Mesenteric fat pad (tissue), 1 donor: ENCODE measurements around the gene CUX1. TPM values are rescaled to one million over a fixed set of nuclear protein-coding genes. Genes with fewer than 3 reads are reported as not detected.
"Not testable (repeated sequence)": the region's sequence is repeated elsewhere in the genome, so short reads cannot be mapped to it uniquely, and the experiment has no call there.

Source experiments
- DNase-seq: peaks from one replicate; pipeline ENCODE4 v3.0.0-alpha.2; 2020; ENCODE audit warnings: low spot score
- total RNA-seq: library from RNA; stranded (reverse); fragmentation: NEBNext Ultra II Directional; extraction: Animal tissue kit (Norgen Biotek cat#: 25700); gene quantifications from one replicate; pipeline ENCODE4 v1.2.1, GENCODE V29; 2021
- donor health status: DM: yes; HTN: yes; CAD: no.

CUX1 gene
- total RNA-seq, 1 donor from 2014 or later, result 115 TPM

- DNase-seq, result no peak
Measured at GRCh38 chr7:102119925-102120324, 302.5 kb downstream of the CUX1 start.

GRCh38 chr7:102120666-102121195 is 303.3 kb downstream of the CUX1 start:
- no peak for DNase-seq

- DNase-seq, result no peak
Measured at GRCh38 chr7:102122026-102122425, 304.6 kb downstream of the CUX1 start.

DNA sequence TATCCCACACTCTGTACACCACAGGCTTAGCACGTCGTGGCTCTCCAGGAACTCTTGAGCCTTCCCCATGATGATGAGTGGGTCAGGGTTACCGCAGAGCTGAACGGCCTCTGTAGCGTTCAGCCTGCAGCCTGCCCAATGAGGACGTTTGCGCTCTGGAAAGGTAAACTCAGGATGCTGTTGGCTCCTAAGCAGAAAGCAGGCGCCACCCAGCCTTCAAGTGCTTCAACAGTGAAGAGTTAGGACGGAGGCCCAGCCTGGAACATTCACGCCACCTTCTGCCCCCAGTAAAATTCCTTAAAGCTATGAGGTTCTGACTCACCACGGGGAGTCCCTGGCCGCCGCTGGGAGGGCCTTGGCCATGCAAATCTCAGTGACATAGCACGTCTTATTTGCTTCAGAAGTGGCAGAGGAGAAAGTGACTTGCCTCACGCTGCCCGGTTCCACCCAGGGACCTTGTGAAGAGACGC is 307.7 kb downstream of the CUX1 start:
- DNase-seq, result no peak

DNA sequence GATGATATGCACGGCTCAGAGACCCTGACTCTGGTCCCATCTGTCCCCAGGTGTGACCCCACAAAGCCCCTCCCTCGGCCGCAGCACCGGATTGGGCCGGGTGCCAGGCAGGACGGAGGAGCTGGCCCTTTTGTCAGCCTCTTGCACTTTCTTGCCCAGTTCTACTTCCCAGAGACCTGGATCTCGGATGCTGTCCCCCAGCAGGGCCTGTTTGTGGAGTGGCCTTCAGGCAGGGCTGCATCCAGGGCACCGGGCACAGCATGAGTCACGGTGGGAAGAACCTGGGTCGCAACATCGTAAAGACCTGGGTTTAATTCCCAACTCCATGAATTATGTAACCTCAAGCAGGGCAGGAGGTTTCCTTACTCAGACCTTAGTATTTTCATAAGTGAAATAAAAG is 310.9 kb downstream of the CUX1 start:
- DNase-seq, result no peak

GRCh38 chr7:102129636-102130370 is 312.4 kb downstream of the CUX1 start:
- no peak for DNase-seq

GRCh38 chr7:102132209-102132752 is 314.9 kb downstream of the CUX1 start:
- DNase-seq, result no peak

GRCh38 chr7:102138676-102139075 is 321.2 kb downstream of the CUX1 start:
- no peak for DNase-seq

DNA sequence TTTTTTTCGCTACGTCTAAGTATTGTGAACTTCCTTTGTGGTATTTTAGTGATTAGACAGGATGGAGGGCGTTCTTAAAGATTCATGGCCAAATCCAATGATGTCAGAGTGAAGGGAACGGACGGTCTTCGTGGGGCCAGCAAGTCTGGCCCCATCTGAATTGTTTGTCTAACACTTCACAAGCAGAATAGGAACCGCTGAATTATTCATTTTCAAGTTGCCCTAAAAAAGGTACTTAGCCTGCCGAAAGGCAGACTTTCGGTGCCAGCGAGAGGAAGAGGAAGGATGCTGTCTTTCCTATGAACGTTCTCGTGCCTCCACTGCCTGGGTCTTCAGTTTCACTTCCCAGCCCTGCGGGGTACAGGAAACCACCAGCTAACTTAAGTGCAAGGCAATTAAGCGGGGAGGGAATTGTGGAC is 323.5 kb downstream of the CUX1 start:
- DNase-seq, result no peak

GRCh38 chr7:102142433-102142832 is 325.0 kb downstream of the CUX1 start:
- DNase-seq, result not testable (repeated sequence)

- DNase-seq, result no peak
Measured at GRCh38 chr7:102146122-102146521, 328.7 kb downstream of the CUX1 start.

DNA sequence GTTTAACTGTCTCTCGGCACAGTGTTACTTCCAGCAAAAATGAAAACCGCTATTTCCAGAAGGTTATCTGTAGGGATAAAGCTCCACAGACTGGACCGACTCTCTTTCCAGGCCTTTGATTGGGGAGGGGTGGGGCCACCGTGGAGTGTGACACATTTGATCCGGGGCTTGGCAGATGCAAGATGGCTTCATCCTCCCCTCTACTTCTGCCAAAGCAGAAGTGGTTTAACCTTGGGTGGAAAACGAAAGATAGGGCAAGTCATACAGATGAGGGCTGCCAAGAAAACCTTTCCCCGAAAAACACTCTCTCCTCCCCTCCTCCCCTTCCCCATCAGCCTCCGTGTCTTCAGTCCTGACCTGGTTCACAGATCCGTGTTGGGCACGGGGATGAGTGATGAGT is 329.6 kb downstream of the CUX1 start:
- DNase-seq, result no peak

GRCh38 chr7:102148799-102149198 is 331.4 kb downstream of the CUX1 start:
- DNase-seq, result no peak

DNA sequence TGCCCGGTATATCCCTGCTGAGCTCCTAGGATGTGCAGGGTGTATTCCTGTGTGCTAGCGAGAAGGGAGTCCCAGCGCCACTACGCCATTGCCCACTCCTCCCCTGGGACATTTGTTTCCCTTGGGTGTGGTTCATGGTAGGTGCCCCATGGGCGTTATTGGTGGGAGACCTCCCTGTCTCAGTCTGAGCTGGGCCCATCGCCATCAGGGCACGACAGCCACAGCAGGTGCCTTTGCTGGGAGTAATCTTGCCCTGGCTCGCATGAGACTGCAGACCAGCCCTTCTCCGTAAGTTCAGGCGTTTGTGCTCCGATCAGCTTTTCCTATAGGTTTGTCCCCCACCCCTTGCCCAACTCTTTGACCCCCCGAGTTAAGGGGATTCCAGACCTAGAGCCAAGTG is 332.0 kb downstream of the CUX1 start:
- no peak for DNase-seq

GRCh38 chr7:102150266-102150665 is 332.8 kb downstream of the CUX1 start:
- no peak for DNase-seq

DNA sequence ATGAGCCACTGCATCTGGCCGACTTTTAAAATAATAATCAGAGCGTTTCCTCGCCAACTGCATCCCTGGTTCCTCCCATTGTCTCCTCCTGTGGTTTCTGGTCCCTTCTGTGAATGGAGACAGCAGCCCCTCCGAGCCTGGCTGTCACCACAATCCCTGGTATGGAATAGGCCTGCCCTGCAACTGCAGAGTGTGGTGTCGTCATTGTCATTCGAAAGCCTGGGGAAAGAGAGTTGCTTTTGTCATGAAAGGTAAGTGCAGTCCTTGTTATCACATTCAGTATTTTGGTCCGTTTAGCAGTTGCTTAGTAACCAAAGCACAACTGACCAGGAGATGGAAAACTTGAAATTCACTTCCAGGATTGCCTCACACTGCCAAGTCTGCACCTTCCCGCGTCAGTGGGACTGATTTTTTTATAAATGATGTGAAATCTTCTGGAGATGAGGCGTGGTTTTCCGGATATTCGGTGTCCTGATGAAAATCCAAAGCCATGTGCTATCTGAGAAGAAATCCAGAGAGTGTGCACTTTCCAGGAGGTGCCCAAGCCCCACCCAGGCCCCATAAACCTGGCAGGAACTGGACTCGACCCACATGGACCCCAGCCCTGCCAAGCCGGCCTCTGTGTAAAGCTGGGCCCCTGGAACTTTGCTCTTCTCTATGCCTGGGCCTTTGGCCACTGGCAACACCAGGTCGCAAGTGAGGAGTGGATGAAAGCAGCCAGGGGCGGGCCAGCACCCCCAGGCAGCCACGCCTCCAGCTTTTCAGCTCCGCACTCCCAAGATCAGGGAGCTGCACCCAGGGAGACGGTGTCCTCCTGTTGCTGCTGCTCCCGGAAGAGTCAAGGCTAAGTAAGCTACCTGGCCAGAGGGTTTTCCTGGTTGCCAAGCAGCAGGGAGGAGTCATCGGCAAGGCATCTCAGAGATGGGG is 335.5 kb downstream of the CUX1 start:
- DNase-seq, result no peak

DNA sequence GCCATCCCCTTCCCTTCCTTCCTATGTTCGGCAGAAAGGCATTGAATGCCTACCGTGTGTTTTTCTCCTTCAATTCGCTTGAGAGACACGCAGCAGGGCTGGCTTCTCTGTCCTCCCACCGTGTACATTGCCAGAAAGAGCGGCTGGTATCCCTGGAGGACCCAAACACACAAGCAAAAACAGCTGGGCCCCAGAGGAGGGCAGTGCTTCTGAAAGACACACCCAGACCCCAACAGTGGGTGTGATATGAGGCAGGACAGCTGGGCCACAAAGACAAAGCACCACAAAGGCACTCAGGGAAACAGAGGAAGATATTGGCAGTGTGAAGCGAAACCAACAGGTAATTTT is 336.1 kb downstream of the CUX1 start:
- no peak for DNase-seq

DNA sequence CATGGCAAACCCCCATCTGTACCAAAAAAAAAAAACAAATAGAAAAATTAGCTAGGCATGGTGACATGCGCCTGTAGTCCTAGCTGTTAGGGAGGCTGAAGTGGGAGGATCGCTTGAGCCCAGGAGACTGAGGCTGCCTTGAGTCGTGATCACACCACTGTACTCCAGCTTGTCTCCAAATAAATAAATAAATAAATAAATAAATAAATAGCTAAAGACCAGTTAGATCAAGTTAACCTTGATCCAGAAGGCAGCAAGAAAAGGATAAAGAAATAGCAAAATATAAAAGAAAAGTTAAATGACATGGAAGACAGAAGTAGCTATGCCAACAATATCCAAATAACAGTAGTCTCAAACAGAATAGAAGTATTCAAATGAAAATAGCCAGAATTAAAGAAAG is 337.0 kb downstream of the CUX1 start:
- no peak for DNase-seq

DNA sequence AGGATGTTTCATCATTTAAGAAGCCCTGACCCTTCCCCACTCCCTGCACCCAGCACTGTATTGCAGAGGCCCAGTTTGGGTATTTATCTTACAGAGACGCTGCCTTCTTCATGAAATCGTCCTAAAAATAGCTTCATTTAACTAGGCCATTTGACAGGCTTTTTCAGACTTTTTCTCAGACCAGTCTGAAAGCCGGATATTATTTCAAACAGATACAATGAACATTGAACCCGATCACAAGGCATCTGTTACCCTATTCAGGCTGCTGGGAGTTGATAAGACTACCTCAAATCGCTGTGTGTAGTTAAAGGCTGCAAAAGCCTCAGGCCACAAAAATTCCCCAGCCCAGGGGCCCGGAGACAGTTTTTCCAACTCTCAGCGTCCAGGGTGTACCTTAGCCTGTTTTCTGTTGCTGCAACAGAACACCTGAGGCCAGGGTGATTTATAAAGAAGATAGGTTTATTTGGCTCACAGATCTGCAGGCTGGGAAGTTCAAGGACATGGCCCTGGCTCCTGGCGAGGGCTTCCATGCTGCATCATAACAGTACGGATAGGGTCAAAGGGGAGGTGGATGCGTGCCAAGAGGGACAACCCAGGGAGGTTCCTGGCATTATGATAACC is 338.5 kb downstream of the CUX1 start:
- no peak for DNase-seq

DNA sequence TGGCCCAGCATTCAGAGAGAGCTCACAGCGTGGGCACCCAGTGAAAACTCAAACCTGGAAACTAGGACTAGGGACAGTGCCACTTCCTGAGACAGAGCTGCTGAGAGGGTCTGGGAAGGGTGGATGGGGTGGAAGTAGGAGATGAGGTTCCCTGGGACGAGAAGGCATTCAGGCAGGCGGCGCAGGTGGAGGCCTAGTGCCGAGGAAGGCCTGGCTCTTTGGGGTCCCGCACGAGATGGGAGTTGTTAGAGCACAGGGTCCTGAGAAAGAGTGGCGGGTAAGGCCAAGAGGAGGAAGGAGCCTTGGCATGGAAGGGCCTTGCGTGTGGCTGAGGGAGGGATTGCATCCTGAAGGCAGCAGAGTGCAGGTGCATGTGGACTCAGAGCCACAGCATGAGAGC is 339.4 kb downstream of the CUX1 start:
- DNase-seq, result no peak

DNA sequence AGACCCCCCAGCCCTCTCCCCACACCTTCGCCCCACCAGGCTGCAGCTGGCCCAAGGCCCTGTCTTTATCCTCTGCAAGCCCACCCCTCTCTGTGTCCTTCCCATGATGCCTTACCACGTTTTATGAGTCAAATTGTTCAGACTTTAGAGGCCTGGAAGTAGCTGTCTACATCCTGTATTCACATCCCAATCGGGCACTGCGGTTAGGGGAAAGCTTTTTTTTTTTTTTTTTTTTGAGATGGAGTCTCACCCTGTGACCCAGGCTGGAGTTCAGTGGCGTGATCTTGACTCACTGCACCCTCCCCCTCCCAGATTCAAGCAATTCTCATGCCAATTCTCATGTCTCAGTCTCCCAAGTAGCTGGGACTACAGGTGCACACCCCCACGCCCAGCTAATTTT is 347.7 kb downstream of the CUX1 start:
- no peak for DNase-seq
